Gastrocnemius medialis (tissue), 4 donors: ENCODE measurements around the gene CILP2. TPM values are rescaled to one million over a fixed set of nuclear protein-coding genes. Genes with fewer than 3 reads are reported as not detected.

ENCODE experiments used
- ATAC-seq, 2 donors: fragments of 150-250 bp; one replicate each; pipeline ENCODE4 v1.9.1; 2016
- DNase-seq, 2 donors: peaks; one replicate each; pipeline ENCODE4 v3.0.0-alpha.2; 2019
- H3K27ac ChIP-seq, 4 donors: fragments of 200-600 bp; sonication (generic); 1 replicate in 1 of 4; 2 replicates in 3 of 4; pipeline ENCODE4 v1.5.1; 2016 to 2018; ENCODE audit warnings: mild to moderate bottlenecking in 2 of 4, moderate library complexity in 1 of 4
- H3K27me3 ChIP-seq, 3 donors: fragments of 200-600 bp; sonication (generic) in 2 of 3; 1 replicate in 1 of 3; 2 replicates in 2 of 3; pipeline versions ENCODE4 v1.5.1 to v1.6.0; 2016 to 2019; ENCODE audit warnings: mild to moderate bottlenecking in 1 of 3, moderate library complexity in 1 of 3
- H3K36me3 ChIP-seq, 2 donors: fragments of 200-600 bp; sonication (generic) in 1 of 2; one replicate each; pipeline ENCODE4 v1.5.1; 2017 to 2018
- H3K4me1 ChIP-seq, 2 donors: fragments of 200-600 bp; sonication (generic) in 1 of 2; one replicate each; pipeline ENCODE4 v1.5.1; 2016 to 2017; ENCODE audit warnings: mild to moderate bottlenecking in 2 of 2
- H3K4me3 ChIP-seq, 4 donors: fragments of 200-600 bp; sonication (generic) in 3 of 4; 1 replicate in 1 of 4; 2 replicates in 3 of 4; pipeline ENCODE4 v1.5.1; 2016 to 2019; ENCODE audit warnings: mild to moderate bottlenecking in 2 of 4
- H3K9me3 ChIP-seq, 3 donors: fragments of 200-600 bp; sonication (generic) in 2 of 3; 1 replicate in 1 of 3; 2 replicates in 2 of 3; pipeline ENCODE4 v1.5.1; 2016 to 2019
- CTCF ChIP-seq, 5 experiments: fragments of 450-650 bp in 3 of 5; fragments of 200-600 bp in 2 of 5; sonication (generic) in 2 of 5; IDR thresholded peaks in 4 of 5; conservative IDR thresholded peaks in 1 of 5; 1 replicate in 4 of 5; 2 replicates in 1 of 5; pipeline ENCODE4 v1.5.1; 2016 to 2019; ENCODE audit warnings: antibody characterized with exemption in 5 of 5, mild to moderate bottlenecking in 3 of 5, moderate library complexity in 3 of 5
- POLR2A ChIP-seq, 2 donors: fragments of 450-650 bp; IDR thresholded peaks; one replicate each; pipeline ENCODE4 v1.6.1; 2017; ENCODE audit warnings: antibody characterized with exemption in 2 of 2, mild to moderate bottlenecking in 2 of 2, moderate library complexity in 2 of 2
- in situ Hi-C, 4 donors: fragments of 200-750 bp; cut with MboI; loops; one replicate each; pipeline versions ENCODE4 v1.15.0 to v1.8.0; 2017; ENCODE audit warnings: low sequenced_read_pairs in 4 of 4
- intact Hi-C: fragments of 100-400 bp; cut with DNase I; formaldehyde crosslinking; loops from one replicate; pipeline ENCODE4 v1.15.1; 2023; ENCODE audit warnings: low total_unique reads
- total RNA-seq, 4 donors: library from RNA; depleted of rRNA; stranded (reverse); fragments of >200 nt; gene quantifications; one replicate each; pipeline versions ENCODE4 v1.1.0 to v1.2.3, GENCODE V29; 2016

Gene CILP2
- total RNA-seq, 4 donors from 2014 or later, result 3.2 TPM; not detected in 3

- Histone ChIP-seq H3K27me3 (no peaks in the 10 kb centered on the region), H3K9me3 (no peaks in the 10 kb centered on the region), H3K4me3 (peak overlapping the region; percentile 76 to 94 (median 92)), H3K4me1 (peaks cover 20 to 34% of the 10 kb centered on the region in 2 donors), H3K36me3 (peaks cover 0 to 7% of the 10 kb centered on the region in 2 donors), H3K27ac (peak overlapping the region; percentile 87 to 94 (median 90))
- intact Hi-C loops (no loop called here), in situ Hi-C loops (no loop called here)
- TF ChIP-seq CTCF (IDR thresholded peaks at IDR 0.05 in 4 of 5, conservative IDR thresholded peaks at IDR 0.05 in 1 of 5), result no peak
- no peak for TF ChIP-seq POLR2A (IDR thresholded peaks at IDR 0.05)
- DNase-seq (no peak), ATAC-seq (no peak)
Measured at GRCh38 chr19:19517235-19517619, 20.8 kb upstream of the CILP2 start.

- DNase-seq (no peak), ATAC-seq (no peak)
- peaks cover 29 to 31% of the 10 kb centered on the region in 2 donors for H3K4me1 ChIP-seq
- in situ Hi-C loops (loop anchor here in 1 of 4 donors (10.0 kb wide), 1 partner anchor 124 kb away; the partner anchor contains the start of gene GMIP), intact Hi-C loops (no loop called here)
- H3K27me3 ChIP-seq, result no peaks in the 10 kb centered on the region
- no peaks in the 10 kb centered on the region for H3K9me3 ChIP-seq
- TF ChIP-seq CTCF (IDR thresholded peaks at IDR 0.05 in 4 of 5, conservative IDR thresholded peaks at IDR 0.05 in 1 of 5), result no peak
- TF ChIP-seq POLR2A (IDR thresholded peaks at IDR 0.05), result no peak
- no peak overlapping the region for H3K27ac ChIP-seq
- peaks cover 0 to 11% of the 10 kb centered on the region in 2 donors for H3K36me3 ChIP-seq
- no peak overlapping the region for H3K4me3 ChIP-seq
Measured at GRCh38 chr19:19520989-19521388, 17.1 kb upstream of the CILP2 start.

GRCh38 chr19:19523177-19523576 lies 14.9 kb upstream of the CILP2 start:
- peaks cover 14 to 18% of the 10 kb centered on the region in 2 donors for H3K4me1 ChIP-seq
- H3K4me3 ChIP-seq, result no peak overlapping the region
- intact Hi-C loops (no loop called here), in situ Hi-C loops (loop anchor here in 1 of 4 donors (10.0 kb wide), 1 partner anchor 122 kb away; the partner anchor contains the start of gene GMIP)
- DNase-seq, result no peak
- H3K27ac ChIP-seq, result no peak overlapping the region
- TF ChIP-seq CTCF (IDR thresholded peaks at IDR 0.05 in 4 of 5, conservative IDR thresholded peaks at IDR 0.05 in 1 of 5) (no peak), POLR2A (IDR thresholded peaks at IDR 0.05) (no peak)
- H3K9me3 ChIP-seq, result no peaks in the 10 kb centered on the region
- peaks cover 0 to 26% of the 10 kb centered on the region in 2 donors for H3K36me3 ChIP-seq
- H3K27me3 ChIP-seq, result no peaks in the 10 kb centered on the region
- no peak for ATAC-seq

GRCh38 chr19:19524053-19524452 lies 14.0 kb upstream of the CILP2 start:
- Histone ChIP-seq H3K4me3 (no peak overlapping the region), H3K27ac (no peak overlapping the region), H3K4me1 (peaks cover 13 to 17% of the 10 kb centered on the region in 2 donors), H3K36me3 (peaks cover 0 to 28% of the 10 kb centered on the region in 2 donors), H3K27me3 (no peaks in the 10 kb centered on the region), H3K9me3 (no peaks in the 10 kb centered on the region)
- intact Hi-C loops (no loop called here), in situ Hi-C loops (loop anchor here in 1 of 4 donors (10.0 kb wide), 1 partner anchor 121 kb away; the partner anchor contains the start of gene GMIP)
- DNase-seq, result no peak
- no peak for ATAC-seq
- TF ChIP-seq POLR2A (IDR thresholded peaks at IDR 0.05), result no peak
- TF ChIP-seq CTCF (IDR thresholded peaks at IDR 0.05 in 4 of 5, conservative IDR thresholded peaks at IDR 0.05 in 1 of 5), result no peak
